ENCODE results near the gene TCOF1. TPM values are rescaled to one million over a fixed set of nuclear protein-coding genes. Genes with fewer than 3 reads are reported as not detected.

TCOF1 gene
- total and polyA plus RNA-seq, 8 donors, result 8.7 to 19.9 (median 13.7) TPM

GRCh38 chr5:150401376-150402228, 44.1 kb downstream of the TCOF1 start:
- WGBS, 2 donors, result 76 to 83% methylated on average over 11 of the region's 11 CpGs

GRCh38 chr5:150402229-150402773, 44.8 kb downstream of the TCOF1 start:
- 72 to 76% methylated on average over 4 of the region's 4 CpGs for WGBS, 2 donors
- intact Hi-C loops (cut with DNase I), result no loop called here
- no peak for ATAC-seq
- TF ChIP-seq, protein P1, sequence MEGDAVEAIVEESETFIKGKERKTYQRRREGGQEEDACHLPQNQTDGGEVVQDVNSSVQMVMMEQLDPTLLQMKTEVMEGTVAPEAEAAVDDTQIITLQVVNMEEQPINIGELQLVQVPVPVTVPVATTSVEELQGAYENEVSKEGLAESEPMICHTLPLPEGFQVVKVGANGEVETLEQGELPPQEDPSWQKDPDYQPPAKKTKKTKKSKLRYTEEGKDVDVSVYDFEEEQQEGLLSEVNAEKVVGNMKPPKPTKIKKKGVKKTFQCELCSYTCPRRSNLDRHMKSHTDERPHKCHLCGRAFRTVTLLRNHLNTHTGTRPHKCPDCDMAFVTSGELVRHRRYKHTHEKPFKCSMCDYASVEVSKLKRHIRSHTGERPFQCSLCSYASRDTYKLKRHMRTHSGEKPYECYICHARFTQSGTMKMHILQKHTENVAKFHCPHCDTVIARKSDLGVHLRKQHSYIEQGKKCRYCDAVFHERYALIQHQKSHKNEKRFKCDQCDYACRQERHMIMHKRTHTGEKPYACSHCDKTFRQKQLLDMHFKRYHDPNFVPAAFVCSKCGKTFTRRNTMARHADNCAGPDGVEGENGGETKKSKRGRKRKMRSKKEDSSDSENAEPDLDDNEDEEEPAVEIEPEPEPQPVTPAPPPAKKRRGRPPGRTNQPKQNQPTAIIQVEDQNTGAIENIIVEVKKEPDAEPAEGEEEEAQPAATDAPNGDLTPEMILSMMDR (IDR thresholded peaks at IDR 0.05), result no peak
- Histone ChIP-seq H3K27me3 (no peaks in the 10 kb centered on the region), H3K27ac (no peak overlapping the region), H3K4me1 (no peaks in the 10 kb centered on the region), H3K4me3 (no peak overlapping the region), H3K9me3 (no peaks in the 10 kb centered on the region), H3K36me3 (peaks cover 0 to 15% (median 10%) of the 10 kb centered on the region in 3 donors)
- DNase-seq, result no peak
- no peak for FAIRE-seq

More at GRCh38 chr5:150401376-150402228, 44.1 kb downstream of the TCOF1 start:
- Histone ChIP-seq H3K27ac (no peak overlapping the region), H3K9me3 (no peaks in the 10 kb centered on the region), H3K4me1 (no peaks in the 10 kb centered on the region), H3K4me3 (no peak overlapping the region), H3K36me3 (peaks cover 1 to 16% (median 10%) of the 10 kb centered on the region in 3 donors), H3K27me3 (no peaks in the 10 kb centered on the region)
- no peak for DNase-seq
- intact Hi-C loops (cut with DNase I), result no loop called here
- TF ChIP-seq, protein P1 (IDR thresholded peaks at IDR 0.05), result no peak
- FAIRE-seq, result no peak
- ATAC-seq, result no peak

DNA sequence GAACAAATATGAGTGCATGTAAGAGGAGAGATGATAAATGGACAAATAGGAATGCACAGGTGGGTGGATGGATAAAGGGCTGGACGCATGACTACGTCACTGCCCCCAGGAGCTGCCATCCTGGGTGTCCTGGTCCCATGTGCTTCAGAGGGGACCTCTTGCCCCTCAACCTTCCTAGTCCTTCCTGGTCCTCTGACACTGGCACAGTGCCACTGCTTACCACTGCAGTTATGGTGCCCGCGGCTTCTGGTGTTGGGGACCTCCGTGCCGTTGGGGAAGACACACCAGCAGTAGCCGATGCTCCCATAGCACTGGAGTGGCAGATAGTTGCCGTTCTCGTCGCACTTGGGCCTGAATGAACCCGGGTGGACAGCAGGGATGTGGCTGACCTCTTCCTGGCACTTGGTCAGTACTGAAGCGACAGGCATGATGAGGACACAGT, 45.4 kb downstream of the TCOF1 start:
- Histone ChIP-seq H3K36me3 (peaks cover 0 to 11% (median 10%) of the 10 kb centered on the region in 3 donors), H3K27ac (no peak overlapping the region), H3K4me3 (no peak overlapping the region), H3K27me3 (no peaks in the 10 kb centered on the region), H3K4me1 (no peaks in the 10 kb centered on the region), H3K9me3 (no peaks in the 10 kb centered on the region)
- WGBS, 2 donors, result 92 to 95% methylated on average over 12 of the region's 12 CpGs
- TF ChIP-seq, protein P1 (IDR thresholded peaks at IDR 0.05), result no peak
- DNase-seq, result no peak
- ATAC-seq, result no peak
- FAIRE-seq, result no peak
- intact Hi-C loops (cut with DNase I), result no loop called here

- DNase-seq (no peak), ATAC-seq (no peak), FAIRE-seq (no peak)
- Histone ChIP-seq H3K4me1 (no peaks in the 10 kb centered on the region), H3K27me3 (no peaks in the 10 kb centered on the region), H3K9me3 (no peaks in the 10 kb centered on the region), H3K4me3 (no peak overlapping the region), H3K27ac (no peak overlapping the region), H3K36me3 (peaks cover 0 to under 1% (median 0%) of the 10 kb centered on the region in 3 donors)
- intact Hi-C loops (cut with DNase I), result no loop called here
- WGBS, 2 donors, result 46 to 51% methylated on average over 5 of the region's 5 CpGs
- TF ChIP-seq, protein P1 (IDR thresholded peaks at IDR 0.05), result no peak
These were observed 46.6 kb downstream of the TCOF1 start for GRCh38 chr5:150404121-150404520.

GRCh38 chr5:150404535-150404934, 47.0 kb downstream of the TCOF1 start:
- Histone ChIP-seq H3K36me3 (no peaks in the 10 kb centered on the region), H3K4me3 (no peak overlapping the region), H3K4me1 (no peaks in the 10 kb centered on the region), H3K9me3 (no peaks in the 10 kb centered on the region), H3K27me3 (no peaks in the 10 kb centered on the region), H3K27ac (no peak overlapping the region)
- ATAC-seq, result no peak
- no peak for DNase-seq
- no peak for FAIRE-seq
- TF ChIP-seq, protein P1 (IDR thresholded peaks at IDR 0.05), result no peak
- intact Hi-C loops (cut with DNase I), result no loop called here
- 90 to 92% methylated on average over 10 of the region's 10 CpGs for WGBS, 2 donors

All from pancreas (tissue), 10 donors.